Kidney glomerular epithelial cell (primary cell): ENCODE measurements around the gene OCRL.

Source experiments
- DNase-seq: peaks from one replicate; lab custom pipeline; 2025; lab: John Stamatoyannopoulos, UW

OCRL gene

DNA sequence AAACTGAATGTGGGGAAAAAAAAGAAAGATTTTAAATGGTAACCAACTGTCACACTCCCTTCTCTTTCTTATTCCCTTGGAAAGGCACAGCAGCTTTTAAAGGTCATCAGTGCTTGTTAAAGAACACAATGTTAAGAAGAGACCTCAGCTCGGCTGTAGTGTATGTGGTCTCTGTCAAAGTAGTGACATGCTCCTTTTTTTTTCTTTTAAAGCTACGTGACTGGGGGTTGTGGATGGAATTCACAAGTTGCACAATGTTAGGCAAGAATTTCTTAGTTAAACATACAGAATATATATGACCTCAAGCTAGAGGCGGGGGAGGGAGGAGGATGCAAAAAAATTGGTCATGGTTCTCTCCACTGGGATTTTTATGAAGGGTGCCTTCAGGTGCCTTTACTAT is 45.6 kb downstream of the OCRL start:
- no peak for DNase-seq

GRCh38 chrX:129586446-129586845 is 46.4 kb downstream of the OCRL start:
- no peak for DNase-seq

- no peak for DNase-seq
Observed at GRCh38 chrX:129590596-129590995, 50.5 kb downstream of the OCRL start.

DNA sequence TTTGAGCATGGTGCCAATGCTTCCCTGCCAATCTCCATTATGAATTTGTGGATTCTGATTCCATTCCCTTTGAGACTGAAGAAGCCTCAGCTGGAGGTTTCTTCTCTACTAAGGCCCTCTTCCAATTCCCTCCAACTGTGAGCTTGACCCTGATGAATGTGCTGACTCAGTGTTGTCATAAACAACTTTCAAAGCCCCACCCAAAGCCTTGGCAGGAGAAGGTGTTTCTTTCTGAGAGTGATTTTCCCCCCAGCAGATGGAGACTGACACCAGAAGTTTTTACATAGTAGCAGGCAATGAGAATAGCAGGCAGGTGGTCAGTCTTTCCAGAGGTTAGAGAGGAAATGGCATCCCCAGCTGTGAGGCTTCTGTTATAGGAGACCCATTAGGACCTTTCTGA is 53.1 kb downstream of the OCRL start:
- no peak for DNase-seq

DNA sequence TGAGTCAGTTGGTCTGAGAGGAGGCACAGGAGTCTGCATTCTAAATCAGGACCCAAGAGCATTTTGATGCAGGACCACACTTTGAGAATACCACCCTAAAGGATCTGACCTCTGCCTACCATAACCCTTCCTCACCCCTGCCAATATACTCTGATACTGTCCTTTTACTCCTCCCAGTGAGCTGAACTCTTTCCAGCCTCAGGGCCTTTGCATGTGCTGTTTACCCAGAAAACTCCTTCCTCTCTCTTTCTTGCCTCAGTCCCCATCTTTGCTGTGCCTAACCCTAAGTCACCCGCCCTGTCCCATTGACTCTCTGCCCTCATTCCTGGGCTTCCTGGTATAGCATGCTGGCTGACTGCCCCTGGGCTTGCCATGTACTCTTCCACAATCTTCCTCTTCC is 54.7 kb downstream of the OCRL start:
- no peak for DNase-seq

DNA sequence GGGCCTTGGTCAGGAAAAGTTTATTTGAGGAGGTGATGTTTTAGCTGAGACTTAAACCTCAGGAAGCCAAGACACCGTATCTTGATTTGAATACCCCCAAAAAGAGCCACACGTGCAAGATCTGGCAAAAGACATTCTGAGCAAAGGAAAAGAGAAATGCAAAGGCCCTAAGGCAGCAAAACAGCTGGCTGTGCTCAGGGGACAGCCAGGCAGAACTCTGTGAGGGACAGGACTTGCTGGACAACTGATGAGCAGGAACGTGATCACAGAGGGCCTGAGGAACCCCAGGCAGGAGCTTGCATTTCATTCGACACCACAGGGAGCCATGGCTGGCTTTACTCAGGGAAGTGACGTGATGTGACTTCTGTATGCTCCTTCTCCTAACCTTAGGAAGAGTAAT is 56.0 kb downstream of the OCRL start:
- DNase-seq, result no peak

GRCh38 chrX:129597905-129598304 is 57.8 kb downstream of the OCRL start:
- DNase-seq, result no peak

- no peak for DNase-seq
Observed at GRCh38 chrX:129599499-129599898, 59.4 kb downstream of the OCRL start.

DNA sequence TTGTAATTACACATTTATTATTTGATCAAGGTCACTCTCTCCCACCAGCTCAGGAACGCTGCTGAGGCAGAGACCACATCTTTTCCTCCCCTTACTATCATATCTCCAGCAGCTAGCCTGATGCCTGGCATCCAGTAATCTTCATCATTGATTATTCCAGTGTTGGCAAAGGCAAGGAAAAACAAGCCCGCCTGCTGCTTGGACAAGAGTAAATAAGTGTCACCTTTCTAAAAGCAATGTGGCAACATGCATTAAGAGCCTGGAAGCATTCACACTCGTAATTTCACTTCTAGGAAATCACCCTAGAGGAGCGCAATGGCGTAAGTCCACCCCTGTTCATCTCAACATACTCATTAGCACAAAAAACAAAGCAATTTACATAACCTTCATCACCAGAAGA is 59.9 kb downstream of the OCRL start:
- no peak for DNase-seq

GRCh38 chrX:129600981-129601424 is 60.9 kb downstream of the OCRL start:
- DNase-seq, result peak; percentile 1

GRCh38 chrX:129606918-129607317 is 66.9 kb downstream of the OCRL start:
- peak; percentile 23 for DNase-seq

DNA sequence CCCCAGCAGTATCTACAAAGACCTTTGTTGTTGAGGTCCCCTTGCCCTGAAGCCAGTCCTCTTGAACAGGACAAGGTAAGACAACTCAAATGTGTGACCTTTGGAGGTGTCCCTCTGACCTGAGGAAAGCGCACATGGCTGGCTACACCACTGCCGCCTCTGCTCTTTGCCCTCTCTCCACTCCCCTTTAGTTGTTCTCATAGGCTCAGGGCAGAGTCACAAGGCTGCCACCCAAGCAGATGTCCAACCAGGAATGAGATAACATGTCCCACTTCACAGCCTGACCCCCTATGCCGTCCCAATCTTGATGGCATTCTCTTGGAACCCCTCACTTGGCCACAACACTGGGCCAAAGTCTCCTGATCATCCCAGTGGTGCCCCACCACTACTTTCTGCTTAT is 68.4 kb downstream of the OCRL start:
- no peak for DNase-seq

DNA sequence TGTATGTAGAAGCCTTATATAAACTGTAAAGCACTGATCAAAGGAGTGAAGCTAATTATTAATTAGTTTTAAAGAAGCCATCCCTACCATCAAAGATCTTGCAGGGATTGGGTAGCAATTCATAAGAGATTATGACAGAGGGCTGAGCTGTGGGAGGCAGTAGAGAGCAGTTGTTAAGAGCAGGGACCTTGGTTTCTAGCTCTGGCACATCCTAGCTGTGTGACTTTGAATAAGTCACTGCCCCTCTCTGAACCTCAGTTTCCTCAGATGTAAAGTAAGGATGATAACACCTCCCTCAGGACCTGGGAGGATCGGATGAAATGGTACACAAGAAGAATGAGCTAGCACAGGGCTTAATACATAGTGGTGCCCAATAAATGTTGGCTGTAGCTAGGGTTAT is 69.3 kb downstream of the OCRL start:
- no peak for DNase-seq

GRCh38 chrX:129612396-129612795 is 72.3 kb downstream of the OCRL start:
- no peak for DNase-seq

GRCh38 chrX:129613596-129613995 is 73.5 kb downstream of the OCRL start:
- DNase-seq, result no peak

DNA sequence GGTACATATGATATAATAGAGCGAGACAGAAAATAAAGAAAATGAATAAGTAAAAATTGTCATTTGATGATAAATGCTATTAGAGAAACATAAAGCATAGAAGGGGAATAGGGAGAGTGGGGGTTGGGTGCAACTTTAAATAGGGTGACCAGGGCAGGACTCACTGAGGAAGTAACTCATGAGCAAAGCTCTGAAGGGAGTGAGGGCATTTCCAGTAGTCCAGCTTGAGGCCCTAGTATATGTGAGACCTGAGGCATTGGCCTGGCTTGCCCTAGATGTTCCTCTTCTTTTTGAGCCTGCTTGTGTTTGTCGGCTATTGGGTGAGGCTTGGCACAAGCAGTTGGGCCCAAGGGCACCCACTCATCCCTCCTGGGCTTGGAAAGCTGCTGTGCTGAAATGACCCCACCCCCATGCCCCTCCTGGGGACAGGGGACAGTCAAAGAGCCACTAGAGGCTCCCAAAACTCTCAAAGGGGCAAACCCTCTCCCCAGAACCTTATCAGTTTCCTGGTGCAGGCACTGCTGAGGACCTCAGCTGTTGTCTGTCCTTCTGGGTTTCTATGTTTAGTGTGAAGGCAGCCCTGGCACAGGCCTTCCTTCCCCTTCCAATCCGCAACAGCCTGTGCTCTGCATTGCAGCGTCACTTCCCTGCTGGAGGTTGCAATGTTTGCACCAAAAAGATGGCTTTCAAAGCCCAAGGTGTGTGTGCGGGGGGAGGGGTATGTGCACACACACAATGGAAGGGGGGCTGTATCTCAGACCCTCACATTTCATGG is 74.6 kb downstream of the OCRL start:
- no peak for DNase-seq

- DNase-seq, result no peak
Observed at GRCh38 chrX:129617420-129617819, 77.4 kb downstream of the OCRL start.

DNA sequence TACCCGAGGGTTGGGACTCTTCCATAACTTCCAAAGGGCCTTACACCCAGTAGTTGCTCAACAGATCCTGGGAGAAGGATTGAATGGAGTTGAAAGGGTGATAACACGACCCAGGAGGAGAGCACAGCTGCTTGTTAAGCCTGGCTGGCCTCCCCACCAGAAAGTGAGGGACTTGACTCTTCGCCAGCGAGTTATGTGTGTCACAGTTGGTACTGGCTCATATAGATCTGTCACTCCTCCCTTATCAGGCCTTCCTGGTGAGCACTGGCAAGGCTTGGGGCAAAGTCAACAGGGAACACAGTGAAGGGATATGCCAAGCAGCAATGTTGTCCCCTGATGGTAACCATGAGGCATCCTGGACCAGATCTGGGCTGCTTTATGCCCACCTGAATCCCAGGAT is 78.9 kb downstream of the OCRL start:
- DNase-seq, result no peak

- DNase-seq, result no peak
Observed at GRCh38 chrX:129622757-129623301, 82.8 kb downstream of the OCRL start.

DNA sequence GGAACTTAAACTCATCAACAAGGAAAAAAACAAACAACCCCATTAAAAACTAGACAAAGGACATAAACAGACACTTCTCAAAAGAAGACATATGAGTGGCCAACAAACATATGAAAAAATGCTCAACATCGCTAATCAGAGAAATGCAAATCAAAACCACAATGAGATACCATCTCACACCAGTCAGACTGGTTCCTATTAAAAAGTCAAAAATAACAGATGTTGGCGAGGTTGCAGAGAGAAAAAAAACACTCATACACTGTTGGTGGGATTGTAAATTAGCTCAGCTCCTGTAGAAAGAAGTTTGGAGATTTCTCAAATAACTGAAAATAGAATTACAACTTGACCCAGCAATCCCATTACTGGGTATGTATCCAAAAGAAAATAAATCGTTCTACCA is 86.0 kb downstream of the OCRL start:
- no peak for DNase-seq

DNA sequence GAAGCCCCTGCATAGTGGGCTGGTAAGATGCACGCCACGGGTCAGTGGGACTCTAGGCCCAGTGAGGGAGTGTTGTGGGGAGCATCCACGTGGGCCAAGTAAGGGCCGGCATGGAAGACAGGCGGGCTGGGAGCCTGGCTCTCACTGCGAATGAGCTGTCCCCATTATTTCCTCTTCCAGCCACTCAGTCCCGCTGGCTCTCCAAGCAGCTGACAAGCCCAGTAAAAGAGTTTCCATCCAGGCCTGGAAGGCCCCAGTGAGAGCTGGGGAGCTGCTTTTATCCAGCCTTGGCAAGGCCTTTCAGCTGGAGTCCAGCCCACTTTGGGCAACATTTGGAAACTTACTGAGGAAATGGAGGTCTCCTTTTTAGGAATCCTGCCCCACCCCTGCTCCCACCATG is 89.8 kb downstream of the OCRL start:
- DNase-seq, result no peak

GRCh38 chrX:129631849-129632248 is 91.8 kb downstream of the OCRL start:
- no peak for DNase-seq

- no peak for DNase-seq
Observed at GRCh38 chrX:129632443-129632842, 92.4 kb downstream of the OCRL start.

GRCh38 chrX:129634541-129634940 is 94.5 kb downstream of the OCRL start:
- no peak for DNase-seq
